AG09319 (cell line): ENCODE measurements around the gene CHRNB1.
A peak's percentile ranks its signal among the peaks of the same experiment; 100 is the strongest.

ENCODE experiments used
- DNase-seq: peaks from one replicate; pipeline ENCODE4 v3.0.0-alpha.2; 2010; ENCODE audit warnings: low read depth; ENCODE audit errors: extremely low read depth
- CTCF ChIP-seq: IDR thresholded peaks from 2 replicates; pipeline ENCODE4 v1.5.1; 2011; ENCODE audit warnings: low read depth, mild to moderate bottlenecking, inconsistent platforms, low read length, moderate library complexity

The CHRNB1 gene

GRCh38 chr17:7486181-7486580, 41.3 kb downstream of the CHRNB1 start:
- peak; percentile 34 for DNase-seq
- no peak for TF ChIP-seq CTCF

GRCh38 chr17:7490144-7490543, 45.3 kb downstream of the CHRNB1 start:
- no peak for TF ChIP-seq CTCF
- no peak for DNase-seq

- TF ChIP-seq CTCF = no peak
- DNase-seq = no peak
Measured at GRCh38 chr17:7491583-7491982, 46.7 kb downstream of the CHRNB1 start.

GRCh38 chr17:7493941-7494340, 49.1 kb downstream of the CHRNB1 start:
- no peak for TF ChIP-seq CTCF
- DNase-seq = no peak

GRCh38 chr17:7495906-7496434, 51.1 kb downstream of the CHRNB1 start:
- no peak for DNase-seq
- no peak for TF ChIP-seq CTCF

- DNase-seq = no peak
Measured at GRCh38 chr17:7496470-7497183, 51.8 kb downstream of the CHRNB1 start.

More at GRCh38 chr17:7496470-7497183, 51.8 kb downstream of the CHRNB1 start:
- TF ChIP-seq CTCF = no peak
